K562 (cell line): ENCODE measurements around the gene DENND2A.

Source experiments
- ETV5 ChIP-seq: sonication (generic); formaldehyde crosslinking; IDR thresholded peaks from 2 replicates; pipeline ENCODE4 v1.4.0; 2020; ENCODE audit warnings: low read depth, mild to moderate bottlenecking, missing genetic modification reagents
- EZH2 ChIP-seq: IDR thresholded peaks from 2 replicates; pipeline ENCODE4 v1.6.1; 2012; ENCODE audit warnings: low read depth, mild to moderate bottlenecking, inconsistent platforms, low read length, borderline replicate concordance
- KAT2B ChIP-seq: IDR thresholded peaks from one replicate; pipeline ENCODE4 v1.6.1; 2012; ENCODE audit warnings: low read depth, mild to moderate bottlenecking, control low read depth, inconsistent platforms, low read length, moderate library complexity
- ZBTB8A ChIP-seq: fragments of 450-650 bp; IDR thresholded peaks from 2 replicates; pipeline ENCODE4 v1.6.1; 2018; ENCODE audit warnings: mild to moderate bottlenecking, moderate library complexity; ENCODE audit not compliant: partially characterized antibody

- TF ChIP-seq ETV5 (CRISPR knock-in tag), result no peak
- TF ChIP-seq ZBTB8A, result no peak
- TF ChIP-seq KAT2B, result no peak
- TF ChIP-seq EZH2, result no peak
Observed at GRCh38 chr7:140673774-140674155, 33.2 kb upstream of the DENND2A start.
